Gastrocnemius medialis (tissue), 4 donors: Measurements from ENCODE around the gene HMCN2. TPM values are rescaled to one million over a fixed set of nuclear protein-coding genes. Genes with fewer than 3 reads are reported as not detected.

Source experiments
- ATAC-seq, 2 donors: fragments of 150-250 bp; one replicate each; pipeline ENCODE4 v1.9.1; 2016
- DNase-seq, 2 donors: peaks; one replicate each; pipeline ENCODE4 v3.0.0-alpha.2; 2019
- H3K27ac ChIP-seq, 4 donors: fragments of 200-600 bp; sonication (generic); 1 replicate in 1 of 4; 2 replicates in 3 of 4; pipeline ENCODE4 v1.5.1; 2016 to 2018; ENCODE audit warnings: mild to moderate bottlenecking in 2 of 4, moderate library complexity in 1 of 4
- H3K27me3 ChIP-seq, 3 donors: fragments of 200-600 bp; sonication (generic) in 2 of 3; 1 replicate in 1 of 3; 2 replicates in 2 of 3; pipeline versions ENCODE4 v1.5.1 to v1.6.0; 2016 to 2019; ENCODE audit warnings: mild to moderate bottlenecking in 1 of 3, moderate library complexity in 1 of 3
- H3K36me3 ChIP-seq, 2 donors: fragments of 200-600 bp; sonication (generic) in 1 of 2; one replicate each; pipeline ENCODE4 v1.5.1; 2017 to 2018
- H3K4me1 ChIP-seq, 2 donors: fragments of 200-600 bp; sonication (generic) in 1 of 2; one replicate each; pipeline ENCODE4 v1.5.1; 2016 to 2017; ENCODE audit warnings: mild to moderate bottlenecking in 2 of 2
- H3K4me3 ChIP-seq, 4 donors: fragments of 200-600 bp; sonication (generic) in 3 of 4; 1 replicate in 1 of 4; 2 replicates in 3 of 4; pipeline ENCODE4 v1.5.1; 2016 to 2019; ENCODE audit warnings: mild to moderate bottlenecking in 2 of 4
- H3K9me3 ChIP-seq, 3 donors: fragments of 200-600 bp; sonication (generic) in 2 of 3; 1 replicate in 1 of 3; 2 replicates in 2 of 3; pipeline ENCODE4 v1.5.1; 2016 to 2019
- CTCF ChIP-seq, 5 experiments: fragments of 450-650 bp in 3 of 5; fragments of 200-600 bp in 2 of 5; sonication (generic) in 2 of 5; IDR thresholded peaks in 4 of 5; conservative IDR thresholded peaks in 1 of 5; 1 replicate in 4 of 5; 2 replicates in 1 of 5; pipeline ENCODE4 v1.5.1; 2016 to 2019; ENCODE audit warnings: antibody characterized with exemption in 5 of 5, mild to moderate bottlenecking in 3 of 5, moderate library complexity in 3 of 5
- POLR2A ChIP-seq, 2 donors: fragments of 450-650 bp; IDR thresholded peaks; one replicate each; pipeline ENCODE4 v1.6.1; 2017; ENCODE audit warnings: antibody characterized with exemption in 2 of 2, mild to moderate bottlenecking in 2 of 2, moderate library complexity in 2 of 2
- in situ Hi-C, 4 donors: fragments of 200-750 bp; cut with MboI; loops; one replicate each; pipeline versions ENCODE4 v1.15.0 to v1.8.0; 2017; ENCODE audit warnings: low sequenced_read_pairs in 4 of 4
- intact Hi-C: fragments of 100-400 bp; cut with DNase I; formaldehyde crosslinking; loops from one replicate; pipeline ENCODE4 v1.15.1; 2023; ENCODE audit warnings: low total_unique reads
- total RNA-seq, 4 donors: library from RNA; depleted of rRNA; stranded (reverse); fragments of >200 nt; gene quantifications; one replicate each; pipeline versions ENCODE4 v1.1.0 to v1.2.3, GENCODE V29; 2016

HMCN2 gene
- total RNA-seq, 4 donors from 2014 or later, result 1.9 to 8.5 (median 7.7) TPM

GRCh38 chr9:130483371-130483971 is 217.9 kb downstream of the HMCN2 start:
- TF ChIP-seq POLR2A (IDR thresholded peaks at IDR 0.05) (no peak), CTCF (IDR thresholded peaks at IDR 0.05 in 4 of 5, conservative IDR thresholded peaks at IDR 0.05 in 1 of 5) (no peak)
- Histone ChIP-seq H3K9me3 (no peaks in the 10 kb centered on the region), H3K27me3 (no peaks in the 10 kb centered on the region), H3K4me1 (no peaks in the 10 kb centered on the region), H3K36me3 (peaks cover 0 to 4% of the 10 kb centered on the region in 2 donors), H3K4me3 (no peak overlapping the region), H3K27ac (no peak overlapping the region)
- DNase-seq (no peak), ATAC-seq (no peak)
- in situ Hi-C loops (no loop called here), intact Hi-C loops (no loop called here)

Other genes starting within 250 kb of the HMCN2 start
- 10 to 100 TPM; 13.3 to 30.0 (median 17.9) TPM for gene FNBP1, start 222.6 kb upstream of the HMCN2 start, total RNA-seq
- gene GPR107, start 211.9 kb upstream of the HMCN2 start, total RNA-seq, result 10 to 100 TPM; 13.5 to 20.7 (median 17.5) TPM
- gene NCS1, start 93.4 kb upstream of the HMCN2 start, total RNA-seq, result 1 to 10 TPM; 2.1 to 4.6 (median 2.5) TPM
- 10 to 100 TPM; 44.5 to 83.4 (median 68.5) TPM for gene ASS1, start 179.2 kb downstream of the HMCN2 start, total RNA-seq